ENCODE measurements around the gene GRID1. TPM values are rescaled to one million over a fixed set of nuclear protein-coding genes. Genes with fewer than 3 reads are reported as not detected.

GRID1 gene
- total RNA-seq, 1 experiment from 2014 or later, result 0.07 TPM

DNA sequence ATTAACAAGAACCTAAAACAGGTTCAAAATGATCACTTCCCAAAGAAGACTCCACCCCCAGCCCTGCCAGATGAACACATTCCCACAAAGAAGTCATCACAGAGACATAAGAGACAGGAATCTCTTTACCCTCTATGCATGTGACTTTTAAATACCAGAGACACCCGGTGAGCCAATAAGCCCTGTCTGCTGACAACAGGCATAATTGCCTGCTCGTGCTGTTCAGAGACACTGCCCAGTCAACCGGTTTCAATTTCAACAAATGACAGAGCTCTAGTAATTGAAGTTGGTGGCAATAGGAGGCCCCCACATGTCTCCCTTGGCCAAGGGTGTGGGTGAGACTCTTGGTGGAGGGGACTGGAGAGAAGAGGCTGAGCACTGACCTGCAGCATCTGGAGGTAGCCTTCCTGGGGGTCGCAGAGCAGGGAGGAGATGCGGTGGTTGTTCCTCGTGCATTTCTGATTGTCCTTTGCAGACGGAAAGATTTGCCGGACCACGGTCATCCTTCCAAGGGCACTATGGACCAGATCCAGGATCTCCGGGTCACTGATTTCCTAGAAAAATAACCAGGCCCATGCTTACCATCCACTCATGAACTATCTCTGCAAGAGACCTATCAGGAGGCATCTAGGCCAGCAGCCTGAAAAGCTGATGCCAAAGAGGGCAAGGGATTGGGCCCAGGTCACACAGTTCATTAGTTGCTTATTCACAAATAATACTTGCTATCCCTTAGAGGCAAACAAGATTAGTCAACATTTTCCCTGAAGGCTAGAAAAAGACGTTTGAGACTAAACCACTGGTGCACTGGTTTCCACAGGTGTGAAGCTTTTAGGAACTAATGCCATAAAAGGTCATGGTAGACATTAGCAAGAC lies 497.7 kb downstream of the GRID1 start:
- Histone ChIP-seq H4K20me1 (ENCODE audit: insufficient read depth, low read depth, low read length) (no peaks in the 10 kb centered on the region), H3K9me3 (ENCODE audit: low read length) (no peaks in the 10 kb centered on the region), H3K4me1 (ENCODE audit: low read length) (peaks cover 12% of the 10 kb centered on the region), H3K9ac (ENCODE audit: low read length) (no peak overlapping the region), H3K79me2 (ENCODE audit: low read length) (no peaks in the 10 kb centered on the region), H2AFZ (ENCODE audit: low read length) (no peak overlapping the region), H3K36me3 (ENCODE audit: insufficient read depth, low read length) (no peaks in the 10 kb centered on the region), H3K9me2 (replicated peaks; ENCODE audit: insufficient read depth, low read length) (no peaks in the 10 kb centered on the region), H3K27me3 (ENCODE audit: low read length) (no peaks in the 10 kb centered on the region), H3K4me2 (ENCODE audit: low read depth, low read length, poor library complexity, severe bottlenecking) (no peak overlapping the region), H3K4me3 (ENCODE audit: low read length) (no peak overlapping the region), H3K27ac (ENCODE audit: low read length) (no peak overlapping the region)
- DNase-seq, result no peak

- DNase-seq, result no peak
- Histone ChIP-seq H3K79me2 (ENCODE audit: low read length) (no peaks in the 10 kb centered on the region), H3K4me3 (ENCODE audit: low read length) (no peak overlapping the region), H3K4me2 (ENCODE audit: low read depth, low read length, poor library complexity, severe bottlenecking) (no peak overlapping the region), H3K4me1 (ENCODE audit: low read length) (peaks cover 11% of the 10 kb centered on the region), H3K36me3 (ENCODE audit: insufficient read depth, low read length) (no peaks in the 10 kb centered on the region), H4K20me1 (ENCODE audit: insufficient read depth, low read depth, low read length) (no peaks in the 10 kb centered on the region), H3K27me3 (ENCODE audit: low read length) (no peaks in the 10 kb centered on the region), H3K9me3 (ENCODE audit: low read length) (no peaks in the 10 kb centered on the region), H3K9ac (ENCODE audit: low read length) (no peak overlapping the region), H3K27ac (ENCODE audit: low read length) (no peak overlapping the region), H2AFZ (ENCODE audit: low read length) (no peak overlapping the region), H3K9me2 (replicated peaks; ENCODE audit: insufficient read depth, low read length) (no peaks in the 10 kb centered on the region)
These were observed 501.6 kb downstream of the GRID1 start for GRCh38 chr10:85864868-85865526.

- DNase-seq, result no peak
- Histone ChIP-seq H2AFZ (ENCODE audit: low read length) (no peak overlapping the region), H3K9ac (ENCODE audit: low read length) (no peak overlapping the region), H3K79me2 (ENCODE audit: low read length) (no peaks in the 10 kb centered on the region), H3K4me2 (ENCODE audit: low read depth, low read length, poor library complexity, severe bottlenecking) (no peak overlapping the region), H3K27ac (ENCODE audit: low read length) (no peak overlapping the region), H3K4me1 (ENCODE audit: low read length) (peaks cover 11% of the 10 kb centered on the region), H3K4me3 (ENCODE audit: low read length) (no peak overlapping the region), H3K9me2 (replicated peaks; ENCODE audit: insufficient read depth, low read length) (no peaks in the 10 kb centered on the region), H4K20me1 (ENCODE audit: insufficient read depth, low read depth, low read length) (no peaks in the 10 kb centered on the region), H3K27me3 (ENCODE audit: low read length) (no peaks in the 10 kb centered on the region), H3K9me3 (ENCODE audit: low read length) (no peaks in the 10 kb centered on the region), H3K36me3 (ENCODE audit: insufficient read depth, low read length) (no peaks in the 10 kb centered on the region)
These were observed 502.4 kb downstream of the GRID1 start for GRCh38 chr10:85864173-85864549.

- H3K9me2 ChIP-seq (replicated peaks; ENCODE audit: insufficient read depth, low read length), result no peaks in the 10 kb centered on the region
- no peaks in the 10 kb centered on the region for H4K20me1 ChIP-seq (ENCODE audit: insufficient read depth, low read depth, low read length)
- no peak overlapping the region for H3K27ac ChIP-seq (ENCODE audit: low read length)
- H3K79me2 ChIP-seq (ENCODE audit: low read length), result no peaks in the 10 kb centered on the region
- no peaks in the 10 kb centered on the region for H3K9me3 ChIP-seq (ENCODE audit: low read length)
- peaks cover 11% of the 10 kb centered on the region for H3K4me1 ChIP-seq (ENCODE audit: low read length)
- no peak overlapping the region for H3K9ac ChIP-seq (ENCODE audit: low read length)
- DNase-seq, result no peak
- no peak overlapping the region for H3K4me2 ChIP-seq (ENCODE audit: low read depth, low read length, poor library complexity, severe bottlenecking)
- H3K27me3 ChIP-seq (ENCODE audit: low read length), result no peaks in the 10 kb centered on the region
- H3K36me3 ChIP-seq (ENCODE audit: insufficient read depth, low read length), result no peaks in the 10 kb centered on the region
- no peak overlapping the region for H2AFZ ChIP-seq (ENCODE audit: low read length)
- no peak overlapping the region for H3K4me3 ChIP-seq (ENCODE audit: low read length)
These were observed 503.1 kb downstream of the GRID1 start for GRCh38 chr10:85863301-85864172.

GRCh38 chr10:85862771-85863170 lies 503.8 kb downstream of the GRID1 start:
- H3K9me3 ChIP-seq (ENCODE audit: low read length), result no peaks in the 10 kb centered on the region
- H2AFZ ChIP-seq (ENCODE audit: low read length), result no peak overlapping the region
- no peaks in the 10 kb centered on the region for H4K20me1 ChIP-seq (ENCODE audit: insufficient read depth, low read depth, low read length)
- no peak overlapping the region for H3K27ac ChIP-seq (ENCODE audit: low read length)
- H3K4me3 ChIP-seq (ENCODE audit: low read length), result no peak overlapping the region
- H3K36me3 ChIP-seq (ENCODE audit: insufficient read depth, low read length), result no peaks in the 10 kb centered on the region
- peaks cover 11% of the 10 kb centered on the region for H3K4me1 ChIP-seq (ENCODE audit: low read length)
- H3K27me3 ChIP-seq (ENCODE audit: low read length), result no peaks in the 10 kb centered on the region
- no peak overlapping the region for H3K4me2 ChIP-seq (ENCODE audit: low read depth, low read length, poor library complexity, severe bottlenecking)
- DNase-seq, result no peak
- H3K9ac ChIP-seq (ENCODE audit: low read length), result no peak overlapping the region
- H3K79me2 ChIP-seq (ENCODE audit: low read length), result no peaks in the 10 kb centered on the region
- H3K9me2 ChIP-seq (replicated peaks; ENCODE audit: insufficient read depth, low read length), result no peaks in the 10 kb centered on the region

- H3K27me3 ChIP-seq (ENCODE audit: low read length), result no peaks in the 10 kb centered on the region
- no peaks in the 10 kb centered on the region for H3K36me3 ChIP-seq (ENCODE audit: insufficient read depth, low read length)
- no peaks in the 10 kb centered on the region for H3K79me2 ChIP-seq (ENCODE audit: low read length)
- no peak overlapping the region for H3K4me2 ChIP-seq (ENCODE audit: low read depth, low read length, poor library complexity, severe bottlenecking)
- no peak for DNase-seq
- H3K4me3 ChIP-seq (ENCODE audit: low read length), result no peak overlapping the region
- no peak overlapping the region for H3K27ac ChIP-seq (ENCODE audit: low read length)
- no peak overlapping the region for H3K9ac ChIP-seq (ENCODE audit: low read length)
- H4K20me1 ChIP-seq (ENCODE audit: insufficient read depth, low read depth, low read length), result no peaks in the 10 kb centered on the region
- peaks cover 11% of the 10 kb centered on the region for H3K4me1 ChIP-seq (ENCODE audit: low read length)
- no peak overlapping the region for H2AFZ ChIP-seq (ENCODE audit: low read length)
- no peaks in the 10 kb centered on the region for H3K9me3 ChIP-seq (ENCODE audit: low read length)
- H3K9me2 ChIP-seq (replicated peaks; ENCODE audit: insufficient read depth, low read length), result no peaks in the 10 kb centered on the region
These were observed 504.9 kb downstream of the GRID1 start for GRCh38 chr10:85861513-85862197.

DNA sequence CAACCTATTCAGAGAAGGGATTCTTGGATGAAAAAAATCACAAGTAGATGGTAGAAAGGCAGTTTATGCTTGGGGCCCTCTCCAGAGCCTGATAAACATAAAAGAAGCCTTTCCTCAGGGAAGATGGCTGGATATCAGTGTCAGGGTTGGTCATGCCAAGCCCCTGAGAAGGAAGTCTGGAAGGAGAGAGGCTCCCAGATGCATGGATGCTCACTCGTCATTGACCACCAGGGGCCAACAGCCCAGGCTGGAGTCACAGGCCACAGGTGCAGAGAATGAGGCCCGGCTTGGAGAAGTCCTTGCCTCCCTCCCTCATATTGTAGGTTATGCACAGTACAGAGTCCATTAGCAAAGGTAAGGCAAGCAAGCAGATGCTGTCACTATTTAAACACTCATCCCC lies 506.7 kb downstream of the GRID1 start:
- Histone ChIP-seq H3K79me2 (ENCODE audit: low read length) (no peaks in the 10 kb centered on the region), H3K27ac (ENCODE audit: low read length) (no peak overlapping the region), H3K36me3 (ENCODE audit: insufficient read depth, low read length) (no peaks in the 10 kb centered on the region), H3K27me3 (ENCODE audit: low read length) (no peaks in the 10 kb centered on the region), H3K4me3 (ENCODE audit: low read length) (no peak overlapping the region), H3K4me2 (ENCODE audit: low read depth, low read length, poor library complexity, severe bottlenecking) (no peak overlapping the region), H3K4me1 (ENCODE audit: low read length) (peaks cover 11% of the 10 kb centered on the region), H4K20me1 (ENCODE audit: insufficient read depth, low read depth, low read length) (no peaks in the 10 kb centered on the region), H3K9ac (ENCODE audit: low read length) (no peak overlapping the region), H3K9me2 (replicated peaks; ENCODE audit: insufficient read depth, low read length) (no peaks in the 10 kb centered on the region), H2AFZ (ENCODE audit: low read length) (no peak overlapping the region), H3K9me3 (ENCODE audit: low read length) (no peaks in the 10 kb centered on the region)
- no peak for DNase-seq

All from Karpas-422 (cell line).